SK-N-SH (cell line): ENCODE data around the gene NOVA1.

ENCODE experiments used
- CTCF ChIP-seq: fragments of 200-600 bp; sonication (generic); IDR thresholded peaks from 2 replicates; pipeline ENCODE4 v1.6.1; 2017; ENCODE audit warnings: antibody characterized with exemption, mild to moderate bottlenecking, moderate library complexity
- FOSL2 ChIP-seq: IDR thresholded peaks from 2 replicates; pipeline ENCODE4 v1.4.0; 2012; ENCODE audit warnings: low read depth, mild to moderate bottlenecking, moderate library complexity, borderline replicate concordance
- JUND ChIP-seq: IDR thresholded peaks from 2 replicates; pipeline ENCODE4 v1.4.0; 2012
- NRF1 ChIP-seq: IDR thresholded peaks from 2 replicates; pipeline ENCODE4 v1.6.1; 2012; ENCODE audit warnings: low read depth, mild to moderate bottlenecking, low read length
- POLR2AphosphoS5 ChIP-seq: IDR thresholded peaks from 2 replicates; pipeline ENCODE4 v1.6.1; 2012; ENCODE audit warnings: low read depth, low read length
- REST ChIP-seq: IDR thresholded peaks from 2 replicates; pipeline ENCODE4 v1.6.1; 2012; ENCODE audit warnings: mild to moderate bottlenecking, low read depth, low read length, moderate library complexity
- TCF12 ChIP-seq: IDR thresholded peaks from 2 replicates; pipeline ENCODE4 v1.4.0; 2012
- YY1 ChIP-seq: IDR thresholded peaks from 2 replicates; pipeline ENCODE4 v1.4.0; 2012; ENCODE audit warnings: low read depth, mild to moderate bottlenecking

- TF ChIP-seq YY1, result no peak
- TF ChIP-seq NRF1, result no peak
- no peak for TF ChIP-seq CTCF
- no peak for TF ChIP-seq REST
- TF ChIP-seq POLR2AphosphoS5, result no peak
- TF ChIP-seq TCF12, result no peak
- TF ChIP-seq JUND, result no peak
- TF ChIP-seq FOSL2, result no peak
These were observed 9.0 kb upstream of the NOVA1 start for GRCh38 chr14:26606729-26607312.
